ENCODE results near the gene GRAMD4. TPM values are rescaled to one million over a fixed set of nuclear protein-coding genes. Genes with fewer than 3 reads are reported as not detected.

GRAMD4 gene
- polyA plus RNA-seq, 3 donors, result 9.5 to 33.3 (median 12.6) TPM

DNA sequence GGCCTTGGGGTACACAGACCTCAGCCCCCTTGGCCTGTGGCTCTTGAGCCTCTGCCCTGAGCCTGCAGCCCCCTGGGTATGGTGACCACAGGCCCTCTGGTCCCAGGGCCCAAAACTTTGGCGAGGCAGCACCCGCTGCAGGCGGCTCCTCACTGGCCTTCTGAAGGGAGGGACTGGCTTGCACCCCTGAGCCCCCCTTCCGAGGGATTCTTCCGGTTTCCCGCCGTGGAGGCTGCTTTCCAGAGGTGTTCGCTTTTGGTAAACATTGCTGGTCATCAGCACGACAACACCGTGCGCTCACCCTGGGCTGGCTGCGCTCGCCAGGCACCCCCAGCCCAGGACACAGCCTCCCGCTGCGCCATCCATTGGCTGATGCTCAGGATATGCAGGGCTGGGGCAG, 42.0 kb downstream of the GRAMD4 start:
- Histone ChIP-seq H4K20me1 (ENCODE audit: insufficient read depth, low read length) (peaks cover 81% of the 10 kb centered on the region), H3K36me3 (replicated peaks in 1 of 2; ENCODE audit: control insufficient read depth in 1 of 2, insufficient read depth in 2 of 2, low read length in 2 of 2) (peaks cover 90 to 96% of the 10 kb centered on the region in 2 donors), H3K9ac (ENCODE audit: insufficient read depth, low read length, poor library complexity, severe bottlenecking) (no peak overlapping the region), H3K79me2 (ENCODE audit: insufficient read depth, low read length) (no peaks in the 10 kb centered on the region), H3K27ac (ENCODE audit: low read depth in 1 of 2, low read length in 2 of 2) (no peak overlapping the region), H3K9me3 (replicated peaks in 1 of 2; ENCODE audit: control insufficient read depth in 1 of 2, insufficient read depth in 1 of 2, low read length in 2 of 2) (no peaks in the 10 kb centered on the region), H3K4me1 (ENCODE audit: control insufficient read depth in 1 of 2, insufficient read depth in 2 of 2, low read length in 2 of 2) (no peaks in the 10 kb centered on the region), H3K4me2 (replicated peaks; ENCODE audit: extremely low read depth, low read length, poor library complexity, severe bottlenecking) (no peak overlapping the region), H3K4me3 (replicated peaks in 1 of 3; ENCODE audit: low read depth in 2 of 3, low read length in 3 of 3) (no peak overlapping the region), H3K27me3 (ENCODE audit: control insufficient read depth in 2 of 2, insufficient read depth in 2 of 2, low read length in 2 of 2) (no peaks in the 10 kb centered on the region), H2AFZ (ENCODE audit: insufficient read depth, low read depth, low read length, poor library complexity, severe bottlenecking) (no peak overlapping the region)
- no peak overlapping the region for H3K27ac Mint-ChIP-seq
- H3K27me3 Mint-ChIP-seq (ENCODE audit: low read depth in 3 of 3), result no peaks in the 10 kb centered on the region
- no peaks in the 10 kb centered on the region for H3K4me1 Mint-ChIP-seq
- 96% methylated on average over 11 of the region's 15 CpGs for WGBS (ENCODE audit: insufficient coverage)
- no peak for DNase-seq
- H3K9me3 Mint-ChIP-seq, result peaks cover 0 to 2% (median 0%) of the 10 kb centered on the region in 7 donors
- H3K4me3 Mint-ChIP-seq, result no peak overlapping the region
- intact Hi-C loops (cut with micrococcal nuclease), result no loop called here
- peaks cover 70 to 94% of the 10 kb centered on the region in 2 donors for H3K36me3 Mint-ChIP-seq
- no peak for TF ChIP-seq CTCF (IDR thresholded peaks at IDR 0.05)

- H3K27ac ChIP-seq (ENCODE audit: low read depth in 1 of 2, low read length in 2 of 2), result no peak overlapping the region
- no peaks in the 10 kb centered on the region for H3K27me3 Mint-ChIP-seq (ENCODE audit: low read depth in 3 of 3)
- H3K27ac Mint-ChIP-seq, result no peak overlapping the region
- no peak overlapping the region for H3K9ac ChIP-seq (ENCODE audit: insufficient read depth, low read length, poor library complexity, severe bottlenecking)
- no peaks in the 10 kb centered on the region for H3K4me1 ChIP-seq (ENCODE audit: control insufficient read depth in 1 of 2, insufficient read depth in 2 of 2, low read length in 2 of 2)
- H3K4me2 ChIP-seq (replicated peaks; ENCODE audit: extremely low read depth, low read length, poor library complexity, severe bottlenecking), result no peak overlapping the region
- H3K4me3 Mint-ChIP-seq, result no peak overlapping the region
- peaks cover 74% of the 10 kb centered on the region for H4K20me1 ChIP-seq (ENCODE audit: insufficient read depth, low read length)
- no peaks in the 10 kb centered on the region for H3K9me3 ChIP-seq (replicated peaks in 1 of 2; ENCODE audit: control insufficient read depth in 1 of 2, insufficient read depth in 1 of 2, low read length in 2 of 2)
- H3K27me3 ChIP-seq (ENCODE audit: control insufficient read depth in 2 of 2, insufficient read depth in 2 of 2, low read length in 2 of 2), result no peaks in the 10 kb centered on the region
- no peak overlapping the region for H3K4me3 ChIP-seq (replicated peaks in 1 of 3; ENCODE audit: low read depth in 2 of 3, low read length in 3 of 3)
- intact Hi-C loops (cut with micrococcal nuclease), result no loop called here
- no peak overlapping the region for H2AFZ ChIP-seq (ENCODE audit: insufficient read depth, low read depth, low read length, poor library complexity, severe bottlenecking)
- DNase-seq, result no peak
- peaks cover 91 to 97% of the 10 kb centered on the region in 2 donors for H3K36me3 ChIP-seq (replicated peaks in 1 of 2; ENCODE audit: control insufficient read depth in 1 of 2, insufficient read depth in 2 of 2, low read length in 2 of 2)
- no peak for TF ChIP-seq CTCF (IDR thresholded peaks at IDR 0.05)
- H3K79me2 ChIP-seq (ENCODE audit: insufficient read depth, low read length), result no peaks in the 10 kb centered on the region
- no peaks in the 10 kb centered on the region for H3K4me1 Mint-ChIP-seq
- peaks cover 0 to 2% (median 0%) of the 10 kb centered on the region in 7 donors for H3K9me3 Mint-ChIP-seq
- 92% methylated on average over 25 of the region's 26 CpGs for WGBS (ENCODE audit: insufficient coverage)
- peaks cover 69 to 95% of the 10 kb centered on the region in 2 donors for H3K36me3 Mint-ChIP-seq
Observed at GRCh38 chr22:46663001-46663400, 42.8 kb downstream of the GRAMD4 start.

Data from CD14-positive monocyte (primary cell).